Erythroblast (primary cell): ENCODE data around the gene SERPINF2.

Experiments used
- GATA1 ChIP-seq: IDR thresholded peaks from 2 replicates; pipeline ENCODE4 v1.6.1; 2011; ENCODE audit warnings: low read depth, mild to moderate bottlenecking, control low read depth, low read length, moderate library complexity
- POLR2A ChIP-seq: IDR thresholded peaks from 2 replicates; pipeline ENCODE4 v1.6.1; 2011; ENCODE audit warnings: mild to moderate bottlenecking, low read length

DNA sequence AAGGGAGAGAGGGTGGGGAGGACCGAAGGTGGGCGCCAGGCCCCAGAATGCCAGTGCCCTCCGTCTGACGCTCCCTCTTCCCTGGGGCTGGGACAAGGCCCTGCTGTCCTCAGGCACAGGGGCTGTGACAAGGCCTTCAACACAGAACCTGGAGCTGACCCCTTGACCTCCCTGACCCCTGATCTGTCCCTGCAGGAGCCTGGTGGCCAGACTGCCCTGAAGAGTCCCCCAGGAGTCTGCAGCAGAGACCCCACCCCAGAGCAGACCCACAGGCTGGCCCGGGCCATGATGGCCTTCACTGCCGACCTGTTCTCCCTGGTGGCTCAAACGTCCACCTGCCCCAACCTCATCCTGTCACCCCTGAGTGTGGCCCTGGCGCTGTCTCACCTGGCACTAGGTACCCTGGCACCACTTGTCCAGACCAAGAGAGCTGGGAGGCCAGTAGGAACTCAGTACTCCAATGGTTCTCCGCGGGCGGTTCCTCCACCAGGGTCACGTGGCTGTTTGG, 2.9 kb downstream of the SERPINF2 start:
- TF ChIP-seq POLR2A (no peak), GATA1 (no peak)
